ENCODE measurements around the gene RPS2.

GRCh38 chr16:1940273-1941161 lies 24.1 kb downstream of the RPS2 start:
- no peak for TF ChIP-seq POLR2AphosphoS5 (IDR thresholded peaks at IDR 0.05; ENCODE audit: low read depth, low read length)
- no peak for TF ChIP-seq SIN3A (IDR thresholded peaks at IDR 0.05; ENCODE audit: borderline replicate concordance, insufficient read depth, low read length)

Measured in PFSK-1 (cell line).